ENCODE results near the gene ZNF655. TPM values are rescaled to one million over a fixed set of nuclear protein-coding genes. Genes with fewer than 3 reads are reported as not detected.
"Not testable (repeated sequence)": the region's sequence is repeated elsewhere in the genome, so short reads cannot be mapped to it uniquely, and the experiment has no call there.

The ZNF655 gene, protein sequence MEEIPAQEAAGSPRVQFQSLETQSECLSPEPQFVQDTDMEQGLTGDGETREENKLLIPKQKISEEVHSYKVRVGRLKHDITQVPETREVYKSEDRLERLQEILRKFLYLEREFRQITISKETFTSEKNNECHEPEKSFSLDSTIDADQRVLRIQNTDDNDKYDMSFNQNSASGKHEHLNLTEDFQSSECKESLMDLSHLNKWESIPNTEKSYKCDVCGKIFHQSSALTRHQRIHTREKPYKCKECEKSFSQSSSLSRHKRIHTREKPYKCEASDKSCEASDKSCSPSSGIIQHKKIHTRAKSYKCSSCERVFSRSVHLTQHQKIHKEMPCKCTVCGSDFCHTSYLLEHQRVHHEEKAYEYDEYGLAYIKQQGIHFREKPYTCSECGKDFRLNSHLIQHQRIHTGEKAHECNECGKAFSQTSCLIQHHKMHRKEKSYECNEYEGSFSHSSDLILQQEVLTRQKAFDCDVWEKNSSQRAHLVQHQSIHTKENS
- polyA plus RNA-seq (ENCODE audit: insufficient read length in 12 of 12): 10 to 100 TPM in 11 of 12 donors, not detected in 1; 34.5 to 84.8 (median 45.2) TPM
- long read RNA-seq, donor 1, partial matches to known transcripts: 0 of 8 reads
- long read RNA-seq, donor 1, other reads (novel, unspliced or antisense): 0 of 8 reads
- long read RNA-seq, donor 2, full-length matches to known transcripts: 9 of 9 reads
- long read RNA-seq, donor 2, partial matches to known transcripts: 0 of 9 reads
- long read RNA-seq, donor 2, other reads (novel, unspliced or antisense): 0 of 9 reads
- long read RNA-seq, donor 3, full-length matches to known transcripts: 7 of 7 reads
- long read RNA-seq, donor 3, partial matches to known transcripts: 0 of 7 reads
- long read RNA-seq, donor 3, other reads (novel, unspliced or antisense): 0 of 7 reads
- long read RNA-seq, donor 4, full-length matches to known transcripts: 6 of 6 reads
- long read RNA-seq, donor 4, partial matches to known transcripts: 0 of 6 reads
- long read RNA-seq, donor 4, other reads (novel, unspliced or antisense): 0 of 6 reads
- long read RNA-seq, donor 5, full-length matches to known transcripts: 10 of 10 reads
- long read RNA-seq, donor 5, partial matches to known transcripts: 0 of 10 reads
- long read RNA-seq, donor 5, other reads (novel, unspliced or antisense): 0 of 10 reads
- long read RNA-seq, donor 6, transcript ZNF655-221 (2 exons, 671 nt): major isoform, 5 of 12 reads
- long read RNA-seq, donor 6, partial matches to known transcripts: 0 of 12 reads
- long read RNA-seq, donor 6, other reads (novel, unspliced or antisense): 0 of 12 reads
- long read RNA-seq, donor 7, partial matches to known transcripts: 0 of 4 reads
- long read RNA-seq, donor 7, other reads (novel, unspliced or antisense): 0 of 4 reads
- long read RNA-seq, donor 8, transcript ZNF655-222 (4 exons, 1,815 nt): major isoform, 6 of 7 reads
- long read RNA-seq, donor 8, partial matches to known transcripts: 0 of 7 reads
- long read RNA-seq, donor 8, other reads (novel, unspliced or antisense): 0 of 7 reads
- long read RNA-seq, donor 9, partial matches to known transcripts: 0 of 5 reads
- long read RNA-seq, donor 9, other reads (novel, unspliced or antisense): 0 of 5 reads
- long read RNA-seq, donor 10, full-length matches to known transcripts: 7 of 7 reads
- long read RNA-seq, donor 10, partial matches to known transcripts: 0 of 7 reads
- long read RNA-seq, donor 10, other reads (novel, unspliced or antisense): 0 of 7 reads
- long read RNA-seq, donor 11, full-length matches to known transcripts: 6 of 6 reads
- long read RNA-seq, donor 11, partial matches to known transcripts: 0 of 6 reads
- long read RNA-seq, donor 11, other reads (novel, unspliced or antisense): 0 of 6 reads

DNA sequence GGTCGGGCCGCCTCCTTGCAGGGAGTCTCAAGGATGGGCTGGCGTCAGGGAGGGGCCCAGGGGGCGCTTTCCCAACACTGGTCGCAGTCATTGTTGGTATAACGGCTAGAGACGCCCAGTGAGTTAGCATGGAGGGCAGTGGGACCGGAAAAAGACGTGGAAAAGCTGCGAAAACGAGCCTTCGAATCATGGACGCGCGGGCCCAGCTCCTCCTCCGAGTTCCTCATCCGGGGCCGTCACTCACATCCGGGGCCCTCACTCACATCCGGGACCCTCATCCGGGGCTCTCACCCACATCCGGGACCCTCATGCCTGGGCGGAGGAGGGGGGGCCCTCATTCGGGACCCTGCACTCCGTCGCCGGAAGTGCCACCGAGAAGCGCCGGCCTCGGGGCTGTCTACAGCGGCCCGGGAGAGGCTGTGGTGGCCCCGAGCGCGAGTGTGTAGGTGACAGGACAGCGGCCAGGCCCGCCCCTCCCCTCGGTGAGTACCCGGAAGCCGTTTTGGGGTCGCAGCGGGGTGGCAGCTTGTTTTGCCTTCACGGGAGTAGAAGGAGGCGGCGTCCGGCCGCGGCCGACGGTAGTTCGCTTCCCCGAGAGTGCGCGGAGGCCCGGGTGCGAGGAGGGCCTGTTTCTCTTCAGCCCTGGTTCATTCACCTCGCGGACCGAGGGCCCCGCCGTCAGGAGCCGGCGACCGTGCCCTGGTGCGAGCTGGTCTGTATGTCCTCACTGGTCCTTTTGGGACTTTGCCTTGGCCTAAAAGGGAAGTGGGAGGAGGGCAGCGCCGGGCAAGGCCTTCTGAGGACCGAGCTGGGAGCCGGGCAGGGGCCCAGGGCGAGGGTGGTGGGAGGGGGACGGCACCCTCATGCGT is at the start of gene ZNF655:
TSS of gene ZNF655 (plus strand) at position 337 of the 869 bp plus-strand sequence. CDS start 1,918 bp downstream, outside the sequence.
- peak; percentile 93 for DNase-seq

DNA sequence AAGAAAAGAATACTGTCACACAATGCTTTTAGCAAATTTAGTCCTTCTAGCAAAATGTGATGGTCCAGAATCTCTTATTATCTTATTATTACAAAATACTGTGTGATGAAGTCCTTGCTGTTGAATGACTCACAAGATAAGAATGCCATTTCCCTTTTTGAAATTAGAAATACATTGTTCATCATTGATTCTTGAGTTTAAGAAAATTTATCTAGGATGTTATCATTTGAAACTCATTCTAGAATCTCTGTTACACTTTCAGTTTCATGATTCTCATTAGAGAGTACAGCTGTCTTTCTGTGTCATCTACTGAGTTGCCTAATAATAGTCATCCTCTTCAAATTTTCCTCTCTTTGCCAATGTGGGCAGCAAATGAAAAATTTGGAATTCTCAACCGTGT is 44.4 kb upstream of the ZNF655 start:
- no peak for DNase-seq

DNA sequence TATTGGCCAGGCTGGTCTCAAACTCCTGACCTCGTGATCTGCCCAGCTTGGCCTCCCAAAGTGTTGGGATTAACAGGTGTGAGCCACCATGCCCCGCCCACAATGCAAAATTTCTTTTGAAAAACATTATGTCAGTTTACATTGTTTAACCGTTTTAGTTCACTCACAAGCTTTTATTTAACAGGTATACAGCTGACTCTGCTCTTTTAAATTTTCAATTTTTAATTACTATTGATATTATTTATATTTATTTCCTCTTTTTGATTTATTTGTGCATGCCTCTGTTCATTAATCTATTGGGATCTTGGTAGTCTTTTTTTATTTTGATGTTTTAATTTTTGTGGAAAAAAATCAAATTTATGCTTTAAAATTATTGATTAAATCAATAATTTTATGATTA is 37.0 kb upstream of the ZNF655 start:
- DNase-seq: no peak

DNA sequence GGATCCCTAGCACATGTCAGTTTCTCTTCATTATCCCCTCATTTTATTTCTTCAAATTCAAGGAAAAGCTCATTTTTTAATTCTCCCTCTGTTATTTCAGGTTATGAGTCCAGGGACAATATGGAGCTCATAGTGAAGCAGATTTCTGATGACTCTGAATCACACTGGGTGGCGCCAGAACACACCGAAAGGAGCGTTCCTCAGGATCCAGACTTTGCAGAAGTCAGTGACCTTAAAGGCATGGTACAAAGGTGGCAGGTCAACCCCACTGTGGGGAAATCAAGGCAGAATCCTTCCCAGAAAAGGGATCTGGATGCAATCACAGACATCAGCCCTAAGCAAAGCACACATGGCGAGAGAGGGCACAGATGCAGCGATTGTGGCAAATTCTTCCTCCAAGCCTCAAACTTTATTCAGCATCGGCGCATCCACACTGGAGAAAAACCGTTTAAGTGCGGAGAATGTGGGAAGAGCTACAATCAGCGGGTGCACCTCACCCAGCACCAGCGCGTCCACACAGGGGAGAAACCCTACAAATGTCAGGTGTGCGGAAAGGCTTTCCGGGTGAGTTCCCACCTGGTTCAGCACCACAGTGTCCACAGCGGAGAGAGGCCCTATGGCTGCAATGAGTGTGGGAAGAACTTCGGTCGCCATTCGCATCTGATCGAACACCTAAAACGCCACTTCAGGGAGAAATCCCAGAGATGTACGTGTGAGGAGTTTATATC is 32.6 kb upstream of the ZNF655 start:
- DNase-seq: no peak

DNA sequence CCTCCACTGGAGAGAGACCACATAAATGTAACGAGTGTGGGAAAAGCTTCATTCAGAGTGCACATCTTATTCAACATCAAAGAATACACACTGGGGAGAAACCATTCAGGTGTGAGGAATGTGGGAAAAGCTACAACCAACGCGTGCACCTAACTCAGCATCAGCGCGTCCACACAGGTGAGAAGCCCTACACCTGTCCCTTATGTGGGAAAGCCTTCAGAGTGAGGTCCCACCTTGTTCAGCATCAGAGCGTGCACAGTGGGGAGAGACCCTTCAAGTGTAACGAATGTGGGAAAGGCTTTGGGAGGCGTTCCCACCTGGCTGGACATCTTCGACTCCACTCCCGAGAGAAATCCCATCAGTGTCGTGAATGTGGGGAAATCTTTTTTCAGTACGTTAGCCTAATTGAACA is 27.1 kb upstream of the ZNF655 start:
- no peak for DNase-seq

DNA sequence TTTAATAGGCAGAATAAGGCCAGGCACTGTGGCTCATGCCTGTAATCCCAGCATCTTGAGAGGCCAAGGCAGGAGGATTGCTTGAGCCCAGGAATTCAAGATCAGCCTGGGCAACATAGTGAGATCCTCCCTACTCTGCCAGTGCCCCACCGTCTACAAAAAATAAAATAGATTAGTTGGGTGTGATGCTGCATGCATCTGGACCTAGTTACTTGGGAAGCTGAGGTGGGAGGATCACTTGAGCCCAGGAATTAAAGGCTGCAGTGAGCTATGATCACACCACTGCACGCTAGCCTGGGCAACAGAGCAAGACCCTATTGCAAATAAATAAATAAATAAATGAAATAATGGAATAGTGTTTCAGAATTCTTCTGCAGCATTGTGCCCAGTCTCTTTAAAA is 22.8 kb upstream of the ZNF655 start:
- no peak for DNase-seq

DNA sequence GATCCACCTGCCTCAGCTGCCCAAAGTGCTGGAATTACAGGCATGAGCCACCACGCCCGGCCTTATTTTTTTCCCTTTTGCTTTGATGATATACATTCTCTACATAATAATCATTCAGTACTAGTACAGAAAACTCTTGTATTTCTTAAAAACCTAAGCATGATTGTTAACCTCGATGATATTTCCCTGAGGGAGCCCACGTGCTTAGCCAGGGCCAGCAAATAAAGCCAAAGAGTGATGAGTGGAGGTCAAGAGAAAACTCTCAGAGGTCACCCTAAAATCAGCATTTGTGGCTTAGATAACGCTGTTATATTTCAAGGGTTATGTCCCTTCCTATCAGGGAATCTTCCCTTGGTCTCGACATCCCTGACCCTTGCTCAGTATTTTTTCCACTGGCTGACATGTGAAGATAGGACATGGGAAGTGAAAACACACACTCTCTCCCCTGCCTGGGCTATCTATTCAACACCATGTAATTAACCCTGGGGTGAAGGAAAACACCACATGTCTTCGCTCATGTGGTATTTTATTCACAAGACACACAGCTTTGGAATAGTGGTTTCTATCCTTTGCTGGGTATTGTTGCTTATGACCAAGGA is 19.1 kb upstream of the ZNF655 start:
- no peak for DNase-seq

DNA sequence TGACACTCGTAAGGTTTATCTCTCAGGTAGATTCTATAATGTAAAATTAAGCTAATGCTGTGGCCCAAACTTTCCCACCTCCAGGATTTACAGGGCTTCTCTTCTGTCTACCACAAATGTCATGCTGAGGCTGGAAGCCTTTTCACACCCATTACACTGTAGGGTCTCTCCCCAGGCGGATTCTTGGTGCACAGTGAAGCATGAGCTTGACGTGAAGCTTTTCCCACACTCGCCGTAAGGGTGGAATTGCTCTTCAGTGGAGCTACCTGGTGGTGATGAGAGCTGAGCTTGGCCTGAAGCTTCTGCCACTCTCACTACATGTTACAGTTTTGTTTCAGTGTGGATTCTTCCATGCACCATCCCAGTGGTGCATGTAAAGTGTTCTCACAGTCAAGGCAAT is 17.9 kb upstream of the ZNF655 start:
- DNase-seq: no peak

DNA sequence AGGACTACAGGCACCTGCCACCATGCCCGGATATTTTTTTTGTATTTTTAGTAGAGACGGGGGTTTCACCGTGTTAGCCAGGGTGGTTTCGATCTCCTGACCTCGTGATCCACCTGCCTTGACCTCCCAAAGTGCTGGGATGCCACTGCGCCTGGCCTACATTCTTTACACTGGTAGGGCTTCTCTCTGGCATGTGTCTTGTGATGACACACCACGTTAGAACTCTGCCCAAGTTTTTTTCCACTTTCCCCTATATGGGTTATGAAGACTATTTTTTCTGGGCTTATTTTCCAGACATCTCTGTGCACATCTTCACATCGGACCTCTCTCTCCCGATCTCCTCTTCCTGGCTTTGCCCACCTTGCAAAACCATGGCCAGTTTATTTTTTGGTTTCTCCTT is 17.2 kb upstream of the ZNF655 start:
- no peak for DNase-seq

DNA sequence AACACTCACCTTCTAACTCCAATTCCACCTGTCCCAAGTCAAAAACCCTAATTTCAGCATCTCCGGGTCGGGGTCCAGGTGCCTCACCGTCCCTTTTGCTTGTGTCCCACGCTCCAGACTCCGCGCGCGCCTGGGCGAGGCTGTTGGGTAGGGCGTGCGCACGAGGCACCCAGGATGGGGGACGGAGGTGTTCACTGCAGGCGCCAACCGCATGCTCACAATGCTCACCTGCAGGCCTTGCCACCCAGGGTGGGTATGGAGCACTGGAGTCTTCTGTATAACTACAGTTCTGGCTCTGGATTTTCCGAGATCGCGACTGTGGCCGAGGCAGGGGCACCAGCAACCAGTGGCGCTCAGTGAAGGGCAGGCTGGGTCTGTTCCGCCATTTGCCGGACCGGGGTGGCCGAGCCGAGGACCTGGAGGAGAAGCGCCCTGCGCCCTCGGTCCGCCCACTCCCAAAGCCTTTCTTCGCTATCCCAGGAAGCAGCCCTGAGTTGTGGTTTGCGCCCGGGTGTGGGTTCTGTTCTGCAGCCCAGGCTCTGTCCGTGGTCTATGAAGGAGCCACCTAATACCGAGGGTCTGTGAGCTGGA is 15.3 kb upstream of the ZNF655 start:
- no peak for DNase-seq

DNA sequence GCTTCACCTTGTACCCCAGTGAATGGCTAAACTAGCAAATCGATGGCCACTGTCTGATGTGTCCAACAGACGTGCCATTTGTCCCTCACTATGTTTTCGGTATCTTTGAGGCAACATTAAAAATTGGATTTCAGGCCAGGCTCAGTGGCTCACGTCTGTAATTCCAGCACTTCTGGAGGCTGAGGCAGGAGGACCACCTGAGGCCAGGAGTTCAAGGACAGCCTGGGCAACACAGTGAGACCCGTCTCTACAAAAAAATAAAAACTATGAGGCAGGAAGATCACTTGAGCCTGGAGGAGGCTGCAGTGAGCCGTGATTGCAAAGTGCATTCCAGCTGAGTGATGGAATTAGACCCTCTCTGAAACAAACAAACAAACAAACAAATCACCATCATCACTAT is 14.5 kb upstream of the ZNF655 start:
- DNase-seq: no peak

DNA sequence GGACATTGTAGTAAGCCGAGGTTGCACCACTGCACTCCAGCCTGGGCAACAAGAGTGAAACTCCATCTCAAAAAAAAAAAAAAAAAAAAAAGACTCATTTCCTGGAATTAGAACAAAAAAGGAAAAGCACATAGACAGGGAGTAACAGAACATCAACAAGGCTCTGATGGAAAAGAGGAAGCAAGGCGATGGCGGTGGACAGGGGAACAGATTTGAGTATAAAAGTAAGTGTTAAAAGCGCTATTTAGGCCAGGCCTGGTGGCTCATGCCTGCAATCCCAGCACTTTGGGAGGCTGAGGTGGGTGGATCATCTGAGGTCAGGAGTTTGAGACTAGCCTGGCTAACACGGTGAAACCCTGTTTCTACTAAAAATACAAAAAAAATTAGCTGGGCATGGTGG is 13.1 kb upstream of the ZNF655 start:
- not testable (repeated sequence) for DNase-seq

DNA sequence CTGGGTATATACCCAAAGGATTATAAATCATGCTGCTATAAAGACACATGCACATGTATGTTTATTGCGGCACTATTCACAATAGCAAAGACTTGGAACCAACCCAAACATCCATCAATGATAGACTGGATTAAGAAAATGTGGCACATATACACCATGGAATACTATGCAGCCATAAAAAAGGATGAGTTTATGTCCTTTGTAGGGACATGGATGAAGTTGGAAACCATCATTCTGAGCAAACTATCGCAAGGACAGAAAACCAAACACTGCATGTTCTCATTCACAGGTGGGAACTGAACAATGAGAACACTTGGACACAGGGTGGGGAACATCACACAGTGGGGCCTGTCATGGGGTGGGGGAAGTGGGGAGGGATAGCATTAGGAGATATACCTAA is 8.9 kb upstream of the ZNF655 start:
- not testable (repeated sequence) for DNase-seq

DNA sequence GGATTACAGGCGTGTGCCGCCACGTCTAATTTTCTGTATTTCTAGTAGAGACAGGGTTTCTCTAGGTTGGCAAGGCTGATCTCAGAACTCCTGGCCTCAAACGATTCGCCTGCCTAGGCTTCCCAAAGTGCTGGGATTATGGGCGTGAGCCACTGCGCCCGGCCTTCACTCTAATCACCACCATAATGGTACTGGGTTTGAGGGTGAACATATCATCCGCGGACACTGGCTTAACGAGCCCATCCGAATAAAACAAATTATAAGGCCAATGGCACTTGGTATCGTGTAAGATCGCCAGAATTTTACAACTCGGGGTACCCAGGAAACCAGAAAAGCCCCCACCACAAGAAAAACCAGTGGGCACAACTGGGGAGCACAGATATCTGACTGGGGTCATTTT is 7.1 kb upstream of the ZNF655 start:
- peak; percentile 10 for DNase-seq

DNA sequence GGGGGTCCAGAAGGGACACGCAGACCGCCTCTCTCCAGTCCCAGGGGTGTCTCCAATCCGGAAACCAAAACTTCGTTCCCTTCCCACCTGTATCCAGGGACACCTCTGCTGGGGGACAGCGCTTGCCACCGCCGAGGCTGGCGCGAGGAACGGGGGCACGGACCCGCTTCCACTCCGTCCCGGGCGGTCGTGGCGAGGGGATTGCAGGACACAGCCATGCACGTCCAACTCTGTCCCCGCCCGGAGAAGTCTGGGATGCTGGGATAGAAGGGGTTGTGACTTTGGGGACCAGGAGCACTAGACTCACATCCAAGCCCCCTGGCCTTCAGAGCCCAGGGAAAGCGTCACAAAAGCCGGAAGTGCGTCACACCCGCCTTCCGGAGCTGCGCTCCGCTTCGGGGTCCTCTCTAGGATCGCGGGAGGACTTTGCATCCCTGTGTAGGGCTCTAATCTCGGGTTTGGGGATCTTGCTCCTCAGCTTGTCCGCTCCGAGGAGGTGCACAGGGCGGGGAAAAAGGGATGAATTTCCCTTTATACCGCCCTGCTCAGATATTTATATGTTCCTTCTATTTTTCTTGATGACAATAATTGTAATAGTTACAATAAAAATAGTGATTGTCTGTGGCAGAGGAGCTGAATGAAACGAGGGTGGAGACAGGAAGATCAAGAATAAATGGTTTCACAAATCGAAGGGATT is 6.5 kb upstream of the ZNF655 start, which contains the start of gene FAM200A:
TSS of gene FAM200A (minus strand) at position 348 of the 697 bp plus-strand sequence. CDS start 3,707 bp downstream, outside the sequence.
- DNase-seq: peak; percentile 97

DNA sequence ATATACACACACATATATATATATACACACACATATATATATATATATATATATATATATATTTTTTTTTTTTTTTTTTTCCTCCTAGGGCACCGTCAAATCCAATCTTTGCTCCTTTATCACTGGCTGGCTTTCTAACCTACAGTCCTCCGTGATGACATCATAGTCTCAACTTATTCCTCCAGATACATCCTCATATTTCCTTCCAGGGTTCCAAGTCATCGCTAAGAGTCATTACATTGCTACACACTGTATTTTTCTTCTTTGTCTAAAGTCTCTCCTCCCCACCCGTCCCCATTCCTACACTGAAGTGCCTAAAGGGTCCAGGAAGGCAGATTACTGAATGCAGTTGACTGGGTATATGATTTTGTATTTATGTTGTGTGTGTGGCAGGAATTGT is 5.4 kb upstream of the ZNF655 start:
- no peak for DNase-seq

DNA sequence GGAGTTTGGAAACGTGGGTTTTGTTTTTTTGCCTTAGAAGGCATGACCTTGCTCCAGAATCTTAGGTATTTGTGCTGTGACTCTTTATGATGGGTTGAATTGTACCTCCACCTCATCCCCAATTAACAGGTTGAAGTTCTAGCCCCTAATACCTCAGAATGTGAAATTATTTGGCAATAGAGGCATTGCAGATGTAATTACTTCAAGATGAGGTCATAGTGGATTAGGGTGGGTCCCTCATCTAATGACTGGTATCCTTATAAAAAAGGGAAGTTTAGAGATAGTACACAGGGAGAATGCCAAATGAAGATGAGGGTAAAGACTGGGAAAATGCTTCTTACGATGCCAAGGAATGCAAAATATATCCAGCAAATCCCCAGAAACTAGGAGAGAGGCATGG is 3.5 kb upstream of the ZNF655 start:
- DNase-seq: no peak

Measured in muscle of arm (tissue), 14 donors.